Stimulated activated CD8-positive, alpha-beta memory T cell treated with anti-CD3 and anti-CD28 coated beads, Interleukin-15, amount 100 ng/mL, for 1 hour (primary cell): ENCODE data around the gene ZNF750.
"Not testable (repeated sequence)": the region's sequence is repeated elsewhere in the genome, so short reads cannot be mapped to it uniquely, and the experiment has no call there.

Experiments
- DNase-seq: peaks from one replicate; pipeline ENCODE4 v3.0.0-alpha.2; 2020; ENCODE audit warnings: low read depth

Gene ZNF750

GRCh38 chr17:82793974-82794630 lies 45.7 kb downstream of the ZNF750 start:
- DNase-seq: no peak

- DNase-seq: no peak
Measured at GRCh38 chr17:82791532-82791931, 48.3 kb downstream of the ZNF750 start.

DNA sequence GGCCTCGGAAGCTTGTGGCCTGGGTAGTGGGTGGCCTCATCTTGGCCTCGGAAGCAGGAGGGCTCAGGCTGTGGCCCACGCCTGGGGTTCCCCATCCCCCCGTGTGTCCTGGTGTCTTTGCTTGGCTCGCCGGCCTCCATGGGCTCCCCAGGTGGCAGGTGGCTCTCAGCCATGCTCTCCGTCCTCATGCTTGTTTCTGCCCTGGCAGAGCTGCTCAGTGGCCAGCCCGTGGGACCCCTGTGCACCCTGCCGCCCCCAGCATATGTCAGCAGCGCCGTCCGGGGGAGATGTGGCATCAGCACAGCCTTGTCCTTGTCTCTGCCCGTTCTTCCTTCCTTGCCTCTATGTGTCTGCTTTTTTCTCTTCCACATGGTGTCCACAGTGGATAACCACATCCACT lies 49.4 kb downstream of the ZNF750 start:
- no peak for DNase-seq

DNA sequence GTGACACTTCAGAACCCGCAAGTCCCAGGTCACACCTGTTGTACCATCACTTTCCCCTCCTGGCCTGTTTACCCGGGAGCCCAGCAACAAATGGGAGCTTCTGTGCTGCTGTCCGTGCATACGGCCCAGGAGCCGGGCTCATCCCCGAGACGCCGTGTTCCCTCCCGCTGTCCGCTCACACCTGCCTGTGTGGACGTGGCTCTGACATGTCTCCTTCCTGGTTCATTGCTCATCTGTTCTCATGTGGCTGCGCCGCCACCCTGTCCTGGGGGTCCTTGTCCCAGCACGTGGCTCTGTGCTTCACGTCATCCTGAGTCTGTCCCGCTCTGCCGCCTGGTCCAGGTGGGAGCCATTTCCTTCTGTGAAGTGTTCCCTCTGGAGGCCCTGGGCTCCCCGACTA lies 50.0 kb downstream of the ZNF750 start:
- DNase-seq: no peak

GRCh38 chr17:82789051-82789592 lies 50.7 kb downstream of the ZNF750 start:
- DNase-seq: no peak

DNA sequence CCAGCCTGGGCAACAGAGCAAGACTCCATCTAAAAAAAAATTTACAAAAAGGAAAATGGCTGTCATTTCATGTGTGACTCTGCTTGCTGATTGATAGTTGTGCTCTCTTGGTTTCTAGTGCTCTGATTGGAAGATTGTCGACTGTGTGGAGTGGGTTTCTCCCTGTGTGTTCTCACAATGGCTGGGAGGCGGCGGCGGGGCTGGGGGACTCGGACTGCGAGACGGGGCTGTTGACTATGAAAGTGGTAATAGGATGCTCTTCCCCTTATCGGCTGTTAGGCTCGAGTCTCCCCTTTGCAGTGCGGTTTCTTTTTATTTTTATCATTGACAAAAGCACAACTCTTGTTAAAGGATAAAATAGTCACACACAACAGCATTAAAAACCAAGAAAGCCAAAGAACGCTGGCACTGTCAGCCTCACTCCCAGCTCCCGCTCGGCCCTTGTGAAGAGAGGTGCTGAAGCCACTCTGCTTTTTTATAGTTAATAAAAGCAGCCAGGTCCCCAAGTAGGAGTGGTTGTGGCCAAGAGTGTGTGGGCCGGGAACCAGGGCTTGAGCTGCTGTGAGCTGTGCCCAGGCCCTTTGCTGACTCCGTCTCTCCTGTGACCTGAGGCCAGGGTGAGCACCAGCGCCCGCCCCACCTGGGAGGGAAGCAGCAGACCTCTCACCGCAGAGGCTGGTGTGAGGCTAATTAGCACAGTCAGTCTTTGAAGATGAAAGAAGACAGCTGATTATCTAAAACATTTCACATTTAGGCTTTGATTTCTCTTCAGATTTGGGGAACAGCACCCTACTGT lies 51.4 kb downstream of the ZNF750 start:
- no peak for DNase-seq

DNA sequence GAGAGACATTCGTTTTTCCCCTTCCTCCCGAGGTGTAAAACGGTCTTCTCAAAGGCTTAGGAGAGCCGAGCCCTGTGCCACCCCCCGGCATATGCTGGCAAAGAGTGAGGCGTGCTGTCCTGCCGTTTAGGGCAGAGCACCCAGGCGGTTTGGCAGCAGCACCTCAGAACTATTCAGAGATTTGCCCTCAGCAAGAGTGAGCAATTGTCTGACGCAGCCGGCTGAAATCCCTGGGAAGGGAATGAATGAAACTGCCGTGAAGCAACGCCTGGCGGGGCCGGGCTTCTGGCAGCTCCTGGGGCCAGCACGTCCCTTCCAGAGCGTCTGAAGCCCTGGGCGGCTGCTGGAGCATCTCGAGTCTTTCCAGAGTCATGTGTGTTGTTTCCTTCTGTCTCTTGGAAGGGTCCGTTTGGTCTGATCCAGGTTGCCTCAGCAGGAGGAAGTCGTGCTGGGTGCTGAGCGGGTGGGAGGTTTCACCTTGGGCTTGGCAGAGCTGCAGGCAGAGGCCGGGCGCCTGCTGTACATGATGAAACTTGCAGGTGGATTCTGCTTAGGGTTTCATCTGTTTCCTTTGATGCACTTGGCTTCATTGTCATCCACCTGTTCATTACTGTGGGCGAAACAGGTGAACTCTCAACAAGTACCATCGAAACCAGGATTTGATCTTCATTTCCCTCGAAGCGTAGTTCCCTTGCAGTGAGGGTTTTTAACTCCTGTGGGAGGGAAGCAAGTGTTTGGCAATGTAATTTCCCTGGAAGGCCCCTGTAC lies 52.6 kb downstream of the ZNF750 start:
- DNase-seq: no peak

GRCh38 chr17:82786427-82786826 lies 53.4 kb downstream of the ZNF750 start:
- DNase-seq: no peak

GRCh38 chr17:82785581-82785980 lies 54.2 kb downstream of the ZNF750 start:
- DNase-seq: not testable (repeated sequence)

DNA sequence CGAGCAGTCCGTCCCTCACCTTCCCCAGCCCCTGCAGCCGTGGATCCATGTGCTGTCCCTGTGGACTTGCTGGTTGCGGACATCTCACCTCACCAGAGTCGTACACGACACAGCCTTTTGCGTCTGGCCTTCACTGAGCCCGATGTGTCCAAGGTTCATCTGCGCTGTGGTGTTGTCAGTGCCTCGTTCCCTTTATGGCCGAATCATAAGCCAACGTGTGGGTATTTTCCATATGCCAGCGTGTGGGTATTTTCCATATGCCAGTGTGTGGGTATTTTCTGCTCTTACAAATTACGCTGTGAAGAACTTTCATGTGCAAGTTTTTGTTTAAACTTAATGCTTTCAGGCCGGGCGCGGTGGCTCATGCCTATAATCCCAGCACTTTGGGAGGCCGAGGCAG lies 56.3 kb downstream of the ZNF750 start:
- no peak for DNase-seq

GRCh38 chr17:82782657-82783207 lies 57.1 kb downstream of the ZNF750 start:
- DNase-seq: no peak

DNA sequence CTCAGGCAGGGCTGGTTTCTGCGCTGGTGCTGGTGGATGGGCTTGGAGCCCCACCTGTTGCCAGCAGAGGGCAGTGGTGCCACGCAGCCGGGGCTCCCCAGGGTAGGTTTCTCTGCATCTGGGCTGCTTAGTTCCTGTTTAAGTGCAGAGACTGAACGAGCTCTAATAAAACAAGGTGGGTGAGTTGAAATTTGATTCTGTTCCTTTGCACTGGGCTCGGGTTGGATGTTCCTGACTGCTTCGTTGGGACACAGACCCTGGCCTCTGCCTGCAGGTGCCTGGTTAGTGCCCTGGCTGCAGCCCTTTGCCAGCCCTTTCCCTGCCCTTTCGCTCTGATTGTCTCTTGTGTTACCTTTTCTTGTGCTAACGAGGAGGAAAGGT lies 57.9 kb downstream of the ZNF750 start:
- peak; percentile 74 for DNase-seq

DNA sequence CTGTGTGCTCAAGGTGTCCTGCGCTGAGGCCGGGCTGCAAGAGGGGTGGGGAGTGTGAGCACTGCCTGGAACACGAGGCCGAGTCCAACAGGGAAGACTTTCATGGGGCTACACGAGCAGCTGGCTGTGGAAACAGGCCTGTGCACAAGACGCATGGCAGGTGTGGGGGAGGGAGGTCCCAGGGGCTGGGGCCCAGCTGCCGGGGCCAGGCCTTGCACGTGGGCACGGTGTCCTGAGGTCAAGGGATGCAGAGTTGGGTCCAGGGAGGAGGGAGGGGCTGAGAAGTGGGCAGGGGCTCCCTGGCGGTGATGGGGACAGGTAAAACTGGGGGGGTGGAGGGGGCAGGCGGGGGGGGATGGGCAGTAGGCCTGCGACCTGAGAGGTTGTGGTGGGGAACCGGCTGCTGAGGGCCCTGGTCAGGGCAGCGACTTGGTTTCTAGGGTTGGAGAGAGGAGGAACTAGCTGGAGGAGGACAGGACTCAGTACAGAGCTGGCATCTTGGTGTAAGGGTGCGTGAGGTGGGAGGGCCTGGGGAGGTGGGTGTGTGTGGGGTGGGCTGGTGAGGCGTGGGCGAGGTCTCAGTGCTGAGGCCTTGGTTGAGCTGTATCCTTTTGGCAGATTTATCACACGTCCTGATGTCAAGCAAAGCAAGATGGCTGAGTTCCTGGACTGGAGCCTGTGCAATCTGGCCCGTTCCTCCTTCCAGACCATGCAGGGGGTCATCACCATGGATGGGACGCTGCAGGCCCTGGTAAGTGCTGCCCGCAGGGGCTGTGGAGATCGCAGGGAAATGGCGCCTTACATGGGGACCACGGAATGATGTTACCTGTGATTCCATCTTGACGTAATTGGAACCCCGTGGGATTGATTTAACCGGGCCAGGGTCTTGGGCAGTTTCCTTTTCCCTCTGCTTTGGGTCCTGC lies 58.6 kb downstream of the ZNF750 start:
- no peak for DNase-seq

GRCh38 chr17:82780195-82780594 lies 59.6 kb downstream of the ZNF750 start:
- DNase-seq: no peak

DNA sequence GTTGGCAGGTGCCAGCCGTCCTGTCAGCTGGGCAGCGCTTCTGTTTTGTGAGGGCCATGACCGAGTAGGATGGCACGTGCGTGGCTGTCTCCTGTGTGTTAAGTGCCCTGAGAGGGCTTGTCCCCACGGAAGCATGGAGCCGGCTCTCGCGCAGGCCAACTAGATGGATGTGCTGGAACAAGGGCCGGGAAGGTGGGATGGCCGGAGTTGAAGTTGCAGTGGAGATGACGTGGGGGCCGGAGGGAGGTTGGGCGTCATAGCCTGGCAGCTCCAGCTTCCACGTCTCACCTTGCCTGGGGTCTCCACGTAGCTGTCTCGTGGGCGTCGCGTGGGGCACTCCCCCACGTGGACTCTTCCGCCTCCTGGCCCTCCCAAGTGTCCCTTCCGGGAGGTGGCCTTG lies 60.3 kb downstream of the ZNF750 start:
- DNase-seq: no peak
